Measurements from ENCODE around the gene CRYGN.

The CRYGN gene

GRCh38 chr7:151429237-151429559 is 10.7 kb downstream of the CRYGN start:
- no peak overlapping the region for H3K27ac ChIP-seq
- DNase-seq (ENCODE audit: low read depth, low spot score), result no peak

GRCh38 chr7:151428378-151429236 is 11.3 kb downstream of the CRYGN start:
- no peak for DNase-seq (ENCODE audit: low read depth, low spot score)
- no peak overlapping the region for H3K27ac ChIP-seq

GRCh38 chr7:151427705-151428377 is 12.1 kb downstream of the CRYGN start:
- H3K27ac ChIP-seq, result no peak overlapping the region
- DNase-seq (ENCODE audit: low read depth, low spot score), result no peak

GRCh38 chr7:151426904-151427704 is 12.8 kb downstream of the CRYGN start:
- no peak for DNase-seq (ENCODE audit: low read depth, low spot score)
- no peak overlapping the region for H3K27ac ChIP-seq

GRCh38 chr7:151426441-151426903 is 13.5 kb downstream of the CRYGN start:
- H3K27ac ChIP-seq, result no peak overlapping the region
- DNase-seq (ENCODE audit: low read depth, low spot score), result no peak

GRCh38 chr7:151425670-151426440 is 14.1 kb downstream of the CRYGN start:
- H3K27ac ChIP-seq, result no peak overlapping the region
- no peak for DNase-seq (ENCODE audit: low read depth, low spot score)

- no peak for DNase-seq (ENCODE audit: low read depth, low spot score)
- no peak overlapping the region for H3K27ac ChIP-seq
These were observed 15.1 kb downstream of the CRYGN start for GRCh38 chr7:151424799-151425198.

- DNase-seq (ENCODE audit: low read depth, low spot score), result no peak
These were observed 16.0 kb downstream of the CRYGN start for GRCh38 chr7:151423936-151424335.

GRCh38 chr7:151423226-151423625 is 16.7 kb downstream of the CRYGN start:
- H3K27ac ChIP-seq, result no peak overlapping the region
- no peak for DNase-seq (ENCODE audit: low read depth, low spot score)

More at GRCh38 chr7:151423936-151424335, 16.0 kb downstream of the CRYGN start:
- no peak overlapping the region for H3K27ac ChIP-seq

- no peak overlapping the region for H3K27ac ChIP-seq
- DNase-seq (ENCODE audit: low read depth, low spot score), result no peak
These were observed 17.7 kb downstream of the CRYGN start for GRCh38 chr7:151422212-151422611.

GRCh38 chr7:151420144-151420543 is 19.8 kb downstream of the CRYGN start:
- no peak for DNase-seq (ENCODE audit: low read depth, low spot score)
- no peak overlapping the region for H3K27ac ChIP-seq

- no peak overlapping the region for H3K27ac ChIP-seq
- DNase-seq (ENCODE audit: low read depth, low spot score), result no peak
These were observed 23.0 kb downstream of the CRYGN start for GRCh38 chr7:151416941-151417315.

- DNase-seq (ENCODE audit: low read depth, low spot score), result no peak
- H3K27ac ChIP-seq, result peak overlapping the region; percentile 10
These were observed 23.6 kb downstream of the CRYGN start for GRCh38 chr7:151416112-151416940.

- DNase-seq (ENCODE audit: low read depth, low spot score), result peak; percentile 88
- peak overlapping the region; percentile 10 for H3K27ac ChIP-seq
These were observed 24.4 kb downstream of the CRYGN start for GRCh38 chr7:151415375-151416105.

- DNase-seq (ENCODE audit: low read depth, low spot score), result no peak
- no peak overlapping the region for H3K27ac ChIP-seq
These were observed 26.7 kb downstream of the CRYGN start for GRCh38 chr7:151413241-151413640.

- no peak for DNase-seq (ENCODE audit: low read depth, low spot score)
- no peak overlapping the region for H3K27ac ChIP-seq
These were observed 27.6 kb downstream of the CRYGN start for GRCh38 chr7:151412318-151412717.

GRCh38 chr7:151411551-151411950 is 28.4 kb downstream of the CRYGN start:
- no peak for DNase-seq (ENCODE audit: low read depth, low spot score)
- no peak overlapping the region for H3K27ac ChIP-seq
